Ovary (tissue), 9 donors: ENCODE measurements around the gene OPCML. TPM values are rescaled to one million over a fixed set of nuclear protein-coding genes. Genes with fewer than 3 reads are reported as not detected.

Source experiments
- DNase-seq, 5 donors: peaks; one replicate each; pipeline ENCODE4 v3.0.0-alpha.2; 2019 to 2020
- H3K27ac ChIP-seq, 2 donors: fragments of 200-600 bp; one replicate each; pipeline versions ENCODE4 v1.5.1 to v1.8.0; 2019 to 2022
- H3K27me3 ChIP-seq: fragments of 200-600 bp; one replicate; pipeline ENCODE4 v1.8.0; 2022
- H3K36me3 ChIP-seq: fragments of 200-600 bp; sonication (generic); one replicate; pipeline ENCODE4 v1.5.1; 2019
- H3K4me1 ChIP-seq: one replicate; pipeline ENCODE4 v1.8.1; 2013; ENCODE audit warnings: mild to moderate bottlenecking, moderate library complexity; ENCODE audit not compliant: insufficient read depth
- H3K4me3 ChIP-seq: fragments of 200-600 bp; sonication (generic); one replicate; pipeline ENCODE4 v1.5.1; 2017
- H3K9me3 ChIP-seq, 2 donors: fragments of 200-600 bp in 1 of 2; sonication (generic) in 1 of 2; one replicate each; pipeline versions ENCODE4 v1.5.1 to v1.8.1; 2013 to 2019; ENCODE audit warnings: mild to moderate bottlenecking in 1 of 2, moderate library complexity in 1 of 2
- CTCF ChIP-seq, 3 donors: fragments of 450-650 bp in 2 of 3; fragments of 200-600 bp in 1 of 3; IDR thresholded peaks; one replicate each; pipeline versions ENCODE4 v1.5.1 to v1.8.0; 2016 to 2022; ENCODE audit warnings: antibody characterized with exemption in 3 of 3, mild to moderate bottlenecking in 1 of 3
- EP300 ChIP-seq: sonication (generic); formaldehyde crosslinking; IDR thresholded peaks from one replicate; pipeline ENCODE4 v1.6.1; 2017; ENCODE audit warnings: antibody characterized with exemption
- POLR2A ChIP-seq: fragments of 450-650 bp; IDR thresholded peaks from one replicate; pipeline ENCODE4 v1.6.1; 2017; ENCODE audit warnings: antibody characterized with exemption, mild to moderate bottlenecking, moderate library complexity
- WGBS, 3 donors: extraction: QIAGEN DNeasy Blood & Tissue Kit in 1 of 3; methylation state at CpG; one replicate each; pipeline versions ENCODE4 v1.1.5 to v1.1.7; 2013 to 2017; 5-methylcytosine and 5-hydroxymethylcytosine counted together
- intact Hi-C, 4 donors: fragments of 100-400 bp; cut with DNase I; formaldehyde crosslinking; loops; one replicate each; pipeline versions ENCODE4 v1.11.0 to v1.15.1; 2022 to 2023
- polyA plus RNA-seq, 2 donors: library from polyadenylated mRNA; stranded (reverse); fragments of 200-250 nt in 1 of 2; fragments of 350-450 nt in 1 of 2; fragmentation: Illumina TruSeq in 1 of 2; extraction: RNeasy Lipid Tissue Mini Kit (QIAGEN cat#74804) in 1 of 2; gene quantifications; one replicate each; pipeline ENCODE4 v1.2.3, GENCODE V29; 2013 to 2014
- total RNA-seq, 7 donors: library from RNA; depleted of rRNA in 2 of 7; stranded (reverse); fragments of >200 nt in 2 of 7; fragmentation: NEBNext Ultra II Directional in 3 of 7; extraction: Animal tissue kit (Norgen Biotek cat#: 25700) in 3 of 7; gene quantifications; one replicate each; pipeline versions ENCODE4 v1.1.0 to v1.2.4, GENCODE V29; 2016 to 2023
- donor health status: DM: no; HTN: no; CAD: no; lungs with moderate emphysema.
- donor health status: DM: no; HTN: no; CAD: no.
- donor health status: Bipolar disorder and iron deficiency.
- donor health status: DM: yes; HTN: yes; CAD: no.
- donor health status: DM: no; HTN: no; CAD: no.
- donor health status: DM: yes; HTN: yes; CAD: no.

The OPCML gene
- total and polyA plus RNA-seq, 9 donors: under 0.01 to 2.8 (median 0.32) TPM; not detected in 2

- H3K4me1 ChIP-seq: no peaks in the 10 kb centered on the region
- DNase-seq: no peak
- no peaks in the 10 kb centered on the region for H3K27me3 ChIP-seq
- no peak for TF ChIP-seq CTCF (IDR thresholded peaks at IDR 0.05)
- no peak for TF ChIP-seq EP300
- no peak for TF ChIP-seq POLR2A
- H3K9me3 ChIP-seq: no peaks in the 10 kb centered on the region
- H3K27ac ChIP-seq: no peak overlapping the region
- WGBS, 3 donors: 58 to 68% (median 62%) methylated on average over 4 of the region's 4 CpGs
- intact Hi-C loops: no loop called here
- H3K4me3 ChIP-seq: no peak overlapping the region
- no peaks in the 10 kb centered on the region for H3K36me3 ChIP-seq
Measured at GRCh38 chr11:132785878-132786277, 746.4 kb downstream of the OPCML start.

- H3K4me3 ChIP-seq: no peak overlapping the region
- no peaks in the 10 kb centered on the region for H3K27me3 ChIP-seq
- H3K27ac ChIP-seq: no peak overlapping the region
- no peak for TF ChIP-seq CTCF (IDR thresholded peaks at IDR 0.05)
- TF ChIP-seq POLR2A: no peak
- TF ChIP-seq EP300: no peak
- H3K4me1 ChIP-seq: no peaks in the 10 kb centered on the region
- no peak for DNase-seq
- no peaks in the 10 kb centered on the region for H3K9me3 ChIP-seq
- H3K36me3 ChIP-seq: no peaks in the 10 kb centered on the region
- intact Hi-C loops: no loop called here
- WGBS, 3 donors: 69 to 85% (median 79%) methylated on average over 5 of the region's 5 CpGs
Measured at GRCh38 chr11:132784441-132784840, 747.9 kb downstream of the OPCML start.

- 72 to 83% (median 74%) methylated on average over 6 of the region's 6 CpGs for WGBS, 3 donors
- Histone ChIP-seq H3K36me3 (no peaks in the 10 kb centered on the region), H3K27me3 (no peaks in the 10 kb centered on the region), H3K27ac (no peak overlapping the region), H3K4me3 (no peak overlapping the region), H3K4me1 (no peaks in the 10 kb centered on the region), H3K9me3 (no peaks in the 10 kb centered on the region)
- TF ChIP-seq CTCF (IDR thresholded peaks at IDR 0.05) (no peak), POLR2A (no peak), EP300 (no peak)
- no peak for DNase-seq
- intact Hi-C loops: no loop called here
Measured at GRCh38 chr11:132782102-132782501, 750.2 kb downstream of the OPCML start.

- TF ChIP-seq POLR2A (no peak), EP300 (no peak), CTCF (IDR thresholded peaks at IDR 0.05) (no peak)
- 77 to 82% (median 78%) methylated on average over 5 of the region's 5 CpGs for WGBS, 3 donors
- no peaks in the 10 kb centered on the region for H3K36me3 ChIP-seq
- no peaks in the 10 kb centered on the region for H3K27me3 ChIP-seq
- H3K9me3 ChIP-seq: no peaks in the 10 kb centered on the region
- intact Hi-C loops: no loop called here
- DNase-seq: no peak
- H3K4me1 ChIP-seq: no peaks in the 10 kb centered on the region
- H3K4me3 ChIP-seq: no peak overlapping the region
- H3K27ac ChIP-seq: no peak overlapping the region
Measured at GRCh38 chr11:132780046-132780445, 752.3 kb downstream of the OPCML start.

- no peak for TF ChIP-seq CTCF (IDR thresholded peaks at IDR 0.05)
- Histone ChIP-seq H3K4me3 (no peak overlapping the region), H3K4me1 (no peaks in the 10 kb centered on the region), H3K27me3 (no peaks in the 10 kb centered on the region), H3K36me3 (no peaks in the 10 kb centered on the region), H3K9me3 (no peaks in the 10 kb centered on the region), H3K27ac (no peak overlapping the region)
- no peak for DNase-seq
- intact Hi-C loops: no loop called here
- WGBS, 3 donors: 41 to 73% (median 51%) methylated on average over 2 to 3 of the region's 3 CpGs
Measured at GRCh38 chr11:132779497-132779896, 752.8 kb downstream of the OPCML start.
